PC-9 (cell line): ENCODE data around the gene PNMA8B. TPM values are rescaled to one million over a fixed set of nuclear protein-coding genes. Genes with fewer than 3 reads are reported as not detected.
A peak's percentile ranks its signal among the peaks of the same experiment; 100 is the strongest.

Experiments used
- BruUV-seq: library from RNA; stranded (reverse); fragments of 400-500 nt; replicated peaks from 2 replicates; lab custom pipeline; 2021; lab: Mats Ljungman, UMichigan
- CTCF ChIA-PET: fragments of 300-600 bp; sonication (Branson Sonifier 250); formaldehyde crosslinking; loops from one replicate; lab custom pipeline; 2022; ENCODE audit warnings: antibody characterized with exemption; lab: Charles Lee
- POLR2A ChIA-PET: fragments of 300-600 bp; sonication (Branson Sonifier 250); formaldehyde crosslinking; loops from one replicate; lab custom pipeline; 2022; ENCODE audit warnings: antibody characterized with exemption; ENCODE audit not compliant: unreplicated experiment; lab: Charles Lee
- DNase-seq, 2 experiments: peaks; one replicate each; pipeline versions ENCODE4 v3.0.0 to v3.0.0-alpha.2; 2015 to 2022; ENCODE audit warnings: mixed read lengths in 1 of 2
- H2AFZ ChIP-seq: fragments of 200-600 bp; sonication (generic); 2 replicates; pipeline ENCODE4 v1.8.1; 2017; ENCODE audit warnings: antibody characterized with exemption
- H3F3A ChIP-seq: fragments of 200-600 bp; sonication (generic); 2 replicates; pipeline ENCODE4 v1.8.1; 2017; ENCODE audit warnings: antibody characterized with exemption, mild to moderate bottlenecking, low read depth; ENCODE audit not compliant: insufficient read depth
- H3K27ac ChIP-seq: fragments of 200-600 bp; sonication (generic); 2 replicates; pipeline ENCODE4 v1.6.1; 2016; ENCODE audit warnings: mixed run types
- H3K27me3 ChIP-seq: fragments of 200-600 bp; sonication (generic); 2 replicates; pipeline ENCODE4 v1.6.1; 2016; ENCODE audit warnings: low read depth, mixed run types; ENCODE audit not compliant: insufficient read depth
- H3K36me3 ChIP-seq: fragments of 200-600 bp; sonication (generic); 2 replicates; pipeline ENCODE4 v1.6.1; 2016; ENCODE audit warnings: low read depth, mixed run types
- H3K4me1 ChIP-seq: fragments of 200-600 bp; sonication (generic); replicated peaks from 2 replicates; pipeline ENCODE4 v1.6.1; 2016; ENCODE audit warnings: mixed run types; ENCODE audit not compliant: insufficient read depth
- H3K4me2 ChIP-seq: fragments of 200-600 bp; sonication (generic); 2 replicates; pipeline ENCODE4 v1.6.1; 2017; ENCODE audit warnings: mixed run types
- H3K4me3 ChIP-seq: fragments of 200-600 bp; sonication (generic); 2 replicates; pipeline ENCODE4 v1.6.1; 2016; ENCODE audit warnings: mixed run types
- H3K79me2 ChIP-seq: fragments of 200-600 bp; sonication (generic); 2 replicates; pipeline ENCODE4 v1.6.1; 2017; ENCODE audit warnings: low read depth, mixed run types
- H3K9me2 ChIP-seq: fragments of 200-600 bp; sonication (generic); 2 replicates; pipeline ENCODE4 v1.8.1; 2017; ENCODE audit warnings: mild to moderate bottlenecking; ENCODE audit not compliant: insufficient read depth
- H3K9me3 ChIP-seq: fragments of 200-600 bp; sonication (generic); 2 replicates; pipeline ENCODE4 v1.8.1; 2016; ENCODE audit warnings: low read depth; ENCODE audit not compliant: insufficient read depth
- H4K20me1 ChIP-seq: fragments of 200-600 bp; sonication (generic); 2 replicates; pipeline ENCODE4 v1.8.1; 2017; ENCODE audit not compliant: insufficient read depth
- CTCF ChIP-seq: fragments of 200-600 bp; sonication (generic); conservative IDR thresholded peaks from 2 replicates; pipeline ENCODE4 v1.6.1; 2017; ENCODE audit warnings: mixed run types, antibody characterized with exemption, mild to moderate bottlenecking, moderate library complexity
- EZH2 ChIP-seq: fragments of 200-600 bp; sonication (generic); IDR thresholded peaks from 2 replicates; pipeline ENCODE4 v1.8.0; 2017; ENCODE audit warnings: antibody characterized with exemption, low read depth
- intact Hi-C: fragments of 100-400 bp; cut with micrococcal nuclease; formaldehyde crosslinking; loops from one replicate; pipeline ENCODE4 v1.10.0; 2022; ENCODE audit not compliant: unreplicated experiment
- total RNA-seq: library from RNA; stranded (reverse); gene quantifications from 2 replicates; pipeline ENCODE4 v1.2.3, GENCODE V29; 2021

PNMA8B gene
- total RNA-seq, 1 experiment from 2014 or later, result not detected

- no peaks in the 10 kb centered on the region for H3K9me3 ChIP-seq
- ChIA-PET CTCF (interaction anchor here (0.5 to 1.5 kb wide), 3 partner anchors 84 to 232 kb away, joined by 3 to 4 read pairs (median 3); no protein-coding TSS in a partner anchor), POLR2A (no interaction called here)
- H3K4me2 ChIP-seq, result peak overlapping the region; percentile 37; the same call in 1 of the 2 replicates
- no peaks in the 10 kb centered on the region for H4K20me1 ChIP-seq
- H3K79me2 ChIP-seq, result no peaks in the 10 kb centered on the region
- H3K4me3 ChIP-seq, result no peak overlapping the region
- H3F3A ChIP-seq, result no peaks in the 10 kb centered on the region
- H3K9me2 ChIP-seq, result no peaks in the 10 kb centered on the region
- no peak overlapping the region for H3K27ac ChIP-seq
- H3K36me3 ChIP-seq, result no peaks in the 10 kb centered on the region
- H3K27me3 ChIP-seq, result peaks cover 6% of the 10 kb centered on the region; the same call in 1 of the 2 replicates
- H2AFZ ChIP-seq, result no peak overlapping the region
- DNase-seq, result peak; percentile 51 to 76
- intact Hi-C loops, result loop anchor here (1.0 to 5.0 kb wide), 4 partner anchors 111 to 486 kb away; no protein-coding TSS in a partner anchor
- peak; percentile 98 for TF ChIP-seq CTCF
- no peak for TF ChIP-seq EZH2
- BruUV-seq, result no TSS peak
- no peaks in the 10 kb centered on the region; the same call in 1 of the 2 replicates for H3K4me1 ChIP-seq
These were observed 18.0 kb upstream of the PNMA8B start for GRCh38 chr19:46513461-46514236.

DNA sequence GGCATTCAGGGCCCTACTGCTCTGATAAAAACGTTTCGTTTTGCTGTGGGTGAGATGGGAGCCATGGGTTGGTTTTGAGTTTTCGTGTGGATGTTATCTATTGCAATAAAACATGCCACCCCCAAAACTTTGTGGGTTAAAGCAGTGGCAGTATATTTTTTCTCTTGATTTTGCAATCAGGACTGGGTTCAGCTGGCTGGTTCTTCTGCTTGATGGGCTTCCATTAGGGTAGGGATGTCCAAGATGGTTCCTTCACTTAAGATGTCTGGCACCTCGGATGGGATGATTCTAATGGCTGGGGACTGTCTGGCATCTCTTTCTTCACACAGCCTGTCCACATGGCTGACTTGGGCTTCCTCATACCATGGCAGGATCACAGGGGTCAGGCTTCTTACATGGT is 15.6 kb upstream of the PNMA8B start:
- Histone ChIP-seq H3F3A (no peaks in the 10 kb centered on the region), H3K4me2 (no peak overlapping the region), H3K4me3 (no peak overlapping the region), H3K27me3 (peaks cover 18% of the 10 kb centered on the region), H3K79me2 (no peaks in the 10 kb centered on the region), H4K20me1 (no peaks in the 10 kb centered on the region), H3K4me1 (no peaks in the 10 kb centered on the region; the same call in 1 of the 2 replicates), H3K9me2 (no peaks in the 10 kb centered on the region), H3K36me3 (no peaks in the 10 kb centered on the region), H3K9me3 (no peaks in the 10 kb centered on the region), H2AFZ (no peak overlapping the region), H3K27ac (no peak overlapping the region)
- intact Hi-C loops, result loop anchor here (5.0 kb wide), 1 partner anchor 484 kb away; no protein-coding TSS in a partner anchor
- ChIA-PET POLR2A (no interaction called here), CTCF (interaction anchor here (0.6 to 0.7 kb wide), 2 partner anchors 225 to 244 kb away, joined by 3 read pairs; no protein-coding TSS in a partner anchor)
- BruUV-seq, result no TSS peak
- TF ChIP-seq EZH2 (no peak), CTCF (no peak)
- no peak for DNase-seq

GRCh38 chr19:46508206-46508605 is 12.5 kb upstream of the PNMA8B start:
- no peaks in the 10 kb centered on the region for H3K4me1 ChIP-seq
- no peaks in the 10 kb centered on the region for H3K36me3 ChIP-seq
- intact Hi-C loops, result no loop called here
- no peak overlapping the region for H3K27ac ChIP-seq
- H3K9me2 ChIP-seq, result no peaks in the 10 kb centered on the region
- ChIA-PET CTCF (interaction anchor here (1.0 kb wide), 1 partner anchor 8 kb away, joined by 3 read pairs; no protein-coding TSS in a partner anchor), POLR2A (no interaction called here)
- no peak overlapping the region for H3K4me3 ChIP-seq
- H2AFZ ChIP-seq, result no peak overlapping the region
- H3K27me3 ChIP-seq, result peaks cover 33% of the 10 kb centered on the region
- H3K9me3 ChIP-seq, result no peaks in the 10 kb centered on the region
- no peak for DNase-seq
- TF ChIP-seq CTCF (no peak), EZH2 (no peak)
- no peak overlapping the region for H3K4me2 ChIP-seq
- BruUV-seq, result no TSS peak
- no peaks in the 10 kb centered on the region for H3K79me2 ChIP-seq
- no peaks in the 10 kb centered on the region for H4K20me1 ChIP-seq
- no peaks in the 10 kb centered on the region for H3F3A ChIP-seq
